GM18499 (cell line): Measurements from ENCODE around the gene OVCH2.

Source experiments
- ATAC-seq: cut with Tn5 transposase; IDR thresholded peaks from one replicate; pipeline ENCODE4 v1.9.1; 2021; ENCODE audit warnings: moderate number of reproducible peaks; ENCODE audit not compliant: insufficient read depth, unreplicated experiment

OVCH2 gene

GRCh38 chr11:7643314-7643713 lies 63.0 kb downstream of the OVCH2 start:
- no peak for ATAC-seq

GRCh38 chr11:7642747-7643146 lies 63.5 kb downstream of the OVCH2 start:
- ATAC-seq: no peak

DNA sequence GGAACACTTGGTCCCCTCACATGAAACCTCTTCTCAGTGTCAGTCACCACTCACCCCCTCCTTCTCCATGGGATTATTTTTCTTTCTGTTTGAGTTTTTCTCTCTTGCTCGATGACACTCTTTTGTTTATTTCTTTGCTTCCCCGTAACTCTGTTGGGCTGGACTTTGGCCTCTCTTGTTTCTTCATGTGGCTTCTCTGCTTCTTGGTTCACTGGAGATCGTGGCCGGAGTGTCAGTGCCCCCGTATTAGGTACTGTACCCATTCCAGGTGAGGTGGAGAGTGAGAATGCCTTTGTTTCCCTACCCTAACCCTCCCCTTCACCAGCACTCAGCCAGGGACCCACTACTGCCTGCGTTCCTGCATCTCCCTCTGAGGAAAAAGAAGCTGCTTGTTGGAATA lies 65.5 kb downstream of the OVCH2 start:
- ATAC-seq: no peak

- no peak for ATAC-seq
Observed at GRCh38 chr11:7639643-7640025, 66.6 kb downstream of the OVCH2 start.
